DND-41 (cell line): ENCODE results near the gene AKAP5.

Experiments
- ATAC-seq: fragments of 200-7000 bp; cut with Tn5 transposase; 3 replicates; pipeline ENCODE4 v1.9.1; 2021; ENCODE audit warnings: low read depth; ENCODE audit not compliant: insufficient read depth
- DNase-seq: peaks from one replicate; pipeline ENCODE4 v3.0.0-alpha.2; 2020
- H2AFZ ChIP-seq: 2 replicates; pipeline ENCODE4 v1.6.0; 2012; ENCODE audit warnings: low read depth, low read length
- H3K27ac ChIP-seq: 2 replicates; pipeline ENCODE4 v1.5.1; 2012; ENCODE audit warnings: low read length, inconsistent platforms
- H3K27me3 ChIP-seq: fragments of 200-600 bp; sonication (generic); 2 replicates; pipeline ENCODE4 v1.6.0; 2012; ENCODE audit warnings: low read length, mild to moderate bottlenecking, inconsistent platforms; ENCODE audit not compliant: insufficient read depth, poor library complexity
- H3K36me3 ChIP-seq: 2 replicates; pipeline ENCODE4 v1.5.1; 2012; ENCODE audit warnings: low read length, inconsistent platforms; ENCODE audit not compliant: insufficient read depth
- H3K4me1 ChIP-seq: 2 replicates; pipeline ENCODE4 v1.5.1; 2012; ENCODE audit warnings: mild to moderate bottlenecking, low read length; ENCODE audit not compliant: insufficient read depth
- H3K4me2 ChIP-seq: 2 replicates; pipeline ENCODE4 v1.6.0; 2012; ENCODE audit warnings: mild to moderate bottlenecking, moderate library complexity, low read length, inconsistent platforms; ENCODE audit not compliant: insufficient read depth
- H3K4me3 ChIP-seq, 2 experiments: fragments of 200-600 bp in 1 of 2; shearing (Covaris generic) in 1 of 2; 2 replicates each; pipeline ENCODE4 v1.5.1; 2012 to 2016; ENCODE audit warnings: inconsistent platforms in 2 of 2, low read length in 2 of 2, mild to moderate bottlenecking in 2 of 2, low read depth in 1 of 2, moderate library complexity in 1 of 2
- H3K79me2 ChIP-seq: 2 replicates; pipeline ENCODE4 v1.6.0; 2012; ENCODE audit warnings: low read length, inconsistent platforms; ENCODE audit not compliant: insufficient read depth
- H3K9ac ChIP-seq: 2 replicates; pipeline ENCODE4 v1.6.0; 2012; ENCODE audit warnings: low read depth, mild to moderate bottlenecking, inconsistent platforms, low read length, moderate library complexity
- H3K9me3 ChIP-seq: 2 replicates; pipeline ENCODE4 v1.5.1; 2012; ENCODE audit warnings: low read length, moderate library complexity, mild to moderate bottlenecking, inconsistent platforms; ENCODE audit not compliant: insufficient read depth, severe bottlenecking
- H4K20me1 ChIP-seq: 2 replicates; pipeline ENCODE4 v1.6.0; 2012; ENCODE audit warnings: low read length; ENCODE audit not compliant: insufficient read depth
- EZH2 ChIP-seq: IDR thresholded peaks from 3 replicates; pipeline ENCODE4 v1.6.1; 2012; ENCODE audit warnings: borderline replicate concordance, low read depth, mild to moderate bottlenecking, moderate library complexity, low read length, inconsistent platforms; ENCODE audit not compliant: severe bottlenecking
- TF ChIP-seq, protein P1 (sequence below): IDR thresholded peaks from 2 replicates; pipeline ENCODE4 v1.5.1; 2012; ENCODE audit warnings: borderline replicate concordance, low read length, moderate library complexity, mild to moderate bottlenecking; ENCODE audit not compliant: poor library complexity, severe bottlenecking; ENCODE audit errors: extremely low read depth

Gene AKAP5

DNA sequence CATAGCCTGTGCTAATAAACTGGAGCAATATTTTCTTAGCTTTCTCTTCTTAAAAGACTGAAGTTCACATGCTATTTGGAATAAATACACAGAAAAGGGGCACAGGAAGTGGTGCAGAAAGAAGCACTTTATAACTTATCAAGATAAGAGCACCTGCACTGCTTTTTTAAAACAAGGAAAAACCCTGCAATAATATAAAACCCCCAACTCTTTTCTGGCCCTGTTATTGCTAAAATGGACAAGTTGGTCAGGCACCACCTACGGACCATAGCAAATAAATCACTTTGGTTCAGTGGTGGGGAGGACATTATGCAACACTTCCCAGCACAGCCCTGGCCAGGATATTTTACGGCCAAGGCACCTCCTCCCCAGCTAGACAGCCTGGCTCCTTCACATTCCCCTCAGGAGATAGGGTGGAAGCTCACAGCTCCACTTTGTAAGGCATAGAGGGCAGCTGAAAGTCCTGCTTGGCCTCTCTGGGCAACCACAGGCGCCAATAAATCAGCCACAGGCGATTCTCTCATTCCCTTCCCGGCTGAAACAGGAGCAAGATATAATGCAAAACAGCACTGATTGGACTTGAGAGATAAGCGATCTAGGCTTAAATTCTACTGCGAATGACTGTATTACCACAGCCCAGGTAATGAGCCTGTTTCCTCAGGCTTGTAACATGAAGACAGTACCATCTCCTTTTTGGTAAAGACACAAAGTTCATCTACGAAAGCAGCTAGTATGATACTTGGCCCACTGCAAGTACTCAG is 36.3 kb downstream of the AKAP5 start:
- H3K79me2 ChIP-seq: peaks cover 92% of the 10 kb centered on the region
- peaks cover 14% of the 10 kb centered on the region for H3K36me3 ChIP-seq
- peak overlapping the region; percentile 81 for H3K4me2 ChIP-seq
- TF ChIP-seq EZH2: no peak
- peak overlapping the region; percentile 97 for H3K27ac ChIP-seq
- peak overlapping the region; percentile 2 to 65; a peak in 3 of 4 replicates for H3K4me3 ChIP-seq
- H4K20me1 ChIP-seq: peaks cover 16% of the 10 kb centered on the region
- no peaks in the 10 kb centered on the region for H3K9me3 ChIP-seq
- peaks cover 50% of the 10 kb centered on the region for H3K4me1 ChIP-seq
- H3K9ac ChIP-seq: peak overlapping the region; percentile 98
- H3K27me3 ChIP-seq: no peaks in the 10 kb centered on the region
- H2AFZ ChIP-seq: no peak overlapping the region
- DNase-seq (peak; percentile 33), ATAC-seq (no peak)

GRCh38 chr14:64502456-64502855 is 37.2 kb downstream of the AKAP5 start:
- H3K4me1 ChIP-seq: peaks cover 59% of the 10 kb centered on the region

DNA sequence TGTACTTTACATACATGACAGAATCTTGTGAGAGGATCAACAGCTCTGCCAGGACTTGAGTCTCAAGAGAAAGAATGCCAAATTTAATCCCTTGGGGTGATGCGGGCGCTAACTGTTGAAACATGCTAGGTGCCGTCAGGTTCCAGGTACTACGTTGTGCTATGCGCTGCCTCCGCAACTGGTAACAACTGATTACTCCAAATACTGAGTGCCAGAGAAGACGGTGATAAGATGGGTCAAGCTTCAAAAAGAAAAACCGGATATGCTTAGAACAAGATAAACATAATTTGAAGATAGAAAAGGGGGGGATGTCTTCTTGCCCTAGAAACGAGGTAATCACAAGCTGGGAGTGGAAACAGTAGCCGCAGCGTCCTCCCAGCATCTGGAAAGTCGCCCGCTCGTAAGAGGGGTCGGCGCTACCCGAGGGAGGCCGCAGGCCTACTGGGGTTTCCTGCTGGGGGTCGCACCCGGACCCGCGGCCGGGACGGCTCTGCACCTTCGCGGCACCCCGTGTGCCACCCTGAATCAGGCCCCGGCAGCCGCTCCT is 37.7 kb downstream of the AKAP5 start:
- peaks cover 11% of the 10 kb centered on the region for H3K36me3 ChIP-seq
- H3K4me3 ChIP-seq: peak overlapping the region; percentile 58 to 65
- TF ChIP-seq, protein P1, sequence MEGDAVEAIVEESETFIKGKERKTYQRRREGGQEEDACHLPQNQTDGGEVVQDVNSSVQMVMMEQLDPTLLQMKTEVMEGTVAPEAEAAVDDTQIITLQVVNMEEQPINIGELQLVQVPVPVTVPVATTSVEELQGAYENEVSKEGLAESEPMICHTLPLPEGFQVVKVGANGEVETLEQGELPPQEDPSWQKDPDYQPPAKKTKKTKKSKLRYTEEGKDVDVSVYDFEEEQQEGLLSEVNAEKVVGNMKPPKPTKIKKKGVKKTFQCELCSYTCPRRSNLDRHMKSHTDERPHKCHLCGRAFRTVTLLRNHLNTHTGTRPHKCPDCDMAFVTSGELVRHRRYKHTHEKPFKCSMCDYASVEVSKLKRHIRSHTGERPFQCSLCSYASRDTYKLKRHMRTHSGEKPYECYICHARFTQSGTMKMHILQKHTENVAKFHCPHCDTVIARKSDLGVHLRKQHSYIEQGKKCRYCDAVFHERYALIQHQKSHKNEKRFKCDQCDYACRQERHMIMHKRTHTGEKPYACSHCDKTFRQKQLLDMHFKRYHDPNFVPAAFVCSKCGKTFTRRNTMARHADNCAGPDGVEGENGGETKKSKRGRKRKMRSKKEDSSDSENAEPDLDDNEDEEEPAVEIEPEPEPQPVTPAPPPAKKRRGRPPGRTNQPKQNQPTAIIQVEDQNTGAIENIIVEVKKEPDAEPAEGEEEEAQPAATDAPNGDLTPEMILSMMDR: no peak
- H3K4me1 ChIP-seq: peaks cover 64% of the 10 kb centered on the region
- no peaks in the 10 kb centered on the region for H3K9me3 ChIP-seq
- H3K9ac ChIP-seq: peak overlapping the region; percentile 98
- ATAC-seq: peak; percentile 11; the same call in 2 of the 3 replicates
- H3K79me2 ChIP-seq: peaks cover 92% of the 10 kb centered on the region
- peak overlapping the region; percentile 70 for H2AFZ ChIP-seq
- H3K27me3 ChIP-seq: no peaks in the 10 kb centered on the region
- H4K20me1 ChIP-seq: peaks cover 29% of the 10 kb centered on the region
- DNase-seq: peak; percentile 33
- peak overlapping the region; percentile 97 for H3K27ac ChIP-seq
- H3K4me2 ChIP-seq: peak overlapping the region; percentile 81

More at GRCh38 chr14:64502456-64502855, 37.2 kb downstream of the AKAP5 start:
- TF ChIP-seq, protein P1: no peak
- TF ChIP-seq EZH2: no peak
- ATAC-seq (no peak), DNase-seq (no peak)
- Histone ChIP-seq H3K79me2 (peaks cover 92% of the 10 kb centered on the region), H3K36me3 (peaks cover 15% of the 10 kb centered on the region), H3K9me3 (no peaks in the 10 kb centered on the region), H4K20me1 (peaks cover 24% of the 10 kb centered on the region), H3K4me2 (peak overlapping the region; percentile 81), H3K4me3 (peak overlapping the region; percentile 58 to 65; a peak in 3 of 4 replicates), H3K9ac (peak overlapping the region; percentile 98), H2AFZ (0 out of 2 replicates have a peak overlapping the region, but pooled peaks have one; percentile 70), H3K27me3 (no peaks in the 10 kb centered on the region), H3K27ac (peak overlapping the region; percentile 97)
